Loucy (cell line): Measurements from ENCODE around the gene CNTRL.

Source experiments
- EZH2phosphoT487 ChIP-seq: fragments of 200-600 bp; IDR thresholded peaks from 2 replicates; pipeline ENCODE4 v1.6.1; 2018; ENCODE audit warnings: antibody characterized with exemption, mild to moderate bottlenecking, moderate library complexity, borderline replicate concordance
- TF ChIP-seq, protein P1 (sequence below): fragments of 200-600 bp; sonication (generic); conservative IDR thresholded peaks from 2 replicates; pipeline ENCODE4 v1.5.1; 2014; ENCODE audit warnings: mild to moderate bottlenecking, antibody characterized with exemption, low read length

DNA sequence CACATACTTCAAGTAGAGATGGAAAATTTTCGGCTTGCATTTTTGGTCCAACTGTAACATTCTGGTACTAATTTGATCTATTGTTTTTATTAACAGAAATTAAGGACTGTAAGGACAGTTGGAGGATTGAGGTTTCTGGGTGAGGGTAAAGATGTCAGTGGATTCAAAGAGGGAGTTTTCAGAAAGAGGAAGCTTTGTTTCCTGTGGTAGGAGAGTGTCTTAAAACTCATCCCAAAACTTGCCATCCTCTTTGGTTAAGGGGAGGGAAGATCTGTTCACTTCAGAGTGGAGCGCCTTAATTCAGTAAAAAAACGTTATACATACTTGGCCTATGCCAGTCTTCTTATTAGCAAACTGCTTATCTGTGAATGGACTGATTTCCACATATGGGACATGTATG, 13.8 kb downstream of the CNTRL start:
- TF ChIP-seq, protein P1, sequence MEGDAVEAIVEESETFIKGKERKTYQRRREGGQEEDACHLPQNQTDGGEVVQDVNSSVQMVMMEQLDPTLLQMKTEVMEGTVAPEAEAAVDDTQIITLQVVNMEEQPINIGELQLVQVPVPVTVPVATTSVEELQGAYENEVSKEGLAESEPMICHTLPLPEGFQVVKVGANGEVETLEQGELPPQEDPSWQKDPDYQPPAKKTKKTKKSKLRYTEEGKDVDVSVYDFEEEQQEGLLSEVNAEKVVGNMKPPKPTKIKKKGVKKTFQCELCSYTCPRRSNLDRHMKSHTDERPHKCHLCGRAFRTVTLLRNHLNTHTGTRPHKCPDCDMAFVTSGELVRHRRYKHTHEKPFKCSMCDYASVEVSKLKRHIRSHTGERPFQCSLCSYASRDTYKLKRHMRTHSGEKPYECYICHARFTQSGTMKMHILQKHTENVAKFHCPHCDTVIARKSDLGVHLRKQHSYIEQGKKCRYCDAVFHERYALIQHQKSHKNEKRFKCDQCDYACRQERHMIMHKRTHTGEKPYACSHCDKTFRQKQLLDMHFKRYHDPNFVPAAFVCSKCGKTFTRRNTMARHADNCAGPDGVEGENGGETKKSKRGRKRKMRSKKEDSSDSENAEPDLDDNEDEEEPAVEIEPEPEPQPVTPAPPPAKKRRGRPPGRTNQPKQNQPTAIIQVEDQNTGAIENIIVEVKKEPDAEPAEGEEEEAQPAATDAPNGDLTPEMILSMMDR, result no peak
- TF ChIP-seq EZH2phosphoT487, result no peak
